ENCODE measurements around the gene RHBDD3.
A peak's percentile ranks its signal among the peaks of the same experiment; 100 is the strongest.
"Not testable (repeated sequence)": the region's sequence is repeated elsewhere in the genome, so short reads cannot be mapped to it uniquely, and the experiment has no call there.

RHBDD3 gene

DNA sequence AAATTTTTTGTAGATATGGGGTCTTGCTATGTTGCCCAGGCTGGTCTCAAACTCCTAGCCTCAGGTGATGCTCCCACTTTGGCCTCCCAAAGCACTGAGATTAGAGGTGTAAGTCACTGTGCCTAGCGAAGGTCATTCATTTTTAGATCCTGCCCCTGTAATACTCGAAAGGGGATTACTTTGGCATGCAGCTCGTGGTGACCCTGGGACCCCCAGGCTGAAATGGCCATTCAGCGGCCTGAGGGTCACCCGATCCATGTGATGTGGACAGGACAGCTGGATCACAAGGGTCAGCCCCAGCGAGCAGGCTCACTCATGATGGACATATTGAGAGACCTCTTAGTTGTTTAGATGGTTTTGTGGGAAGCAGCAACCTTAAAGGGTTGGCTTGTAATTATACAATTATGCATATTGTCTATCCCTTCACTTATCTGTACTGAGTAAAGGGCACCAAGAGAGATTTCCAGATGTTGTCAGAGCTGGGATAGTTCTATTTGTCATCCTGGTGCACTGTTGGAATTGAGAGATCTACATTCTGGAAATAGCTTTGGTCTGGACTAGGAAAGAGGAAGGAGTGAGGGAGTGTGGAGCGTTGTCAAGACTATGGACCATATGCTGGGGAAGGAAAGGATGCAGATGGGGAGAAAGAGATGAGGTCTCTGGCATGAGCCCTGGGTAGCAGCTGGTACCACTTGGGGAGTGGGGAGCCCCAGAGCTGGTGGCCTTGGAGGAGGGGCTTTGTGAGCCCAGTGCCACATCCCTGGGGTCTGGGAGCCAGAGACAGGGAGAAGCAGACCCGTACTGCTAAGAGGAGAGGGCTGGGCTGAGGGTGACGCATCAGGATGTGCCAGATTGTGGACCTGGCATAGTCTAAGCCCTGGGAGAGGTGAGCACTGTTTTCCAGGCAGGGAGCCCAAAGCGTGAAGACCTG lies 15.5 kb downstream of the RHBDD3 start:
- no peak for DNase-seq (ENCODE audit: low read depth in 2 of 2)

DNA sequence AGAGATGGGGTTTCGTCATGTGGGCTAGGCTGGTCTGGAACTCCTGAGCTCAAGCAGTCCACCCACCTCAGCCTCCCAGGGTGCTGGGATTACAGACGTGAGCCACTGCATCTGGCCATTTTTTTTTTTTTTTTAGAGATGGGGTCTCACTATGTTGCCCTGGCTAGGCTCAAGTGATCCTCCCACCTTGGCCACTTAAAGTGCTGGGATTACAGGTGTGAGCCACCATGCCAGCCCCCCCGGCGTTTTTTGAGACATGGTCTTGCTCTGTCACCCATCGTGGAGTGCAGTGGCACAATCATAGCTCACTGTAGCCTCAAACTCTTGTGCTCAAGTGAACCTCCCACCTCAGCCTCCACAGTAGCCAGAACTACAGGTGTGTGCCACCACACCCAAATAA lies 16.5 kb downstream of the RHBDD3 start:
- no peak for DNase-seq (ENCODE audit: low read depth in 2 of 2)

DNA sequence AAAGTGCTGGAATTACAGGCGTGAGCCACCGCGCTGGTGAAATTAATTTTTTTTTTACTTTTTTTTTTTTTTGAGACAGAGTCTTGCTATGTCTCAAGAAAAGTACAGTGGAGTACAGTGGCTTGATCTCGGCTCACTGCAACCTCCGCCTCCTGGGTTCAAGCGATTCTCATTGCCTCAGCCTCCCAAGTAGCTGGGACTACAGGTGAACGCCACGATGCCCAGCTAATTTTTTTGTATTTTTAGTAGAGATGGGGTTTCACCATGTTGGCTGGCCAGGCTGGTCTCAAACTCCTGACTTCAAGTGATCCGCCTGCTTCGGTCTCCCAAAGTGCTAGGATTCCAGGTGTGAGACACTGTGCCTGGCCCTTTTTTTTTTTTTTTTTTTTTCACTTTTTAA lies 19.9 kb downstream of the RHBDD3 start:
- DNase-seq (ENCODE audit: low read depth in 2 of 2), result not testable (repeated sequence)

DNA sequence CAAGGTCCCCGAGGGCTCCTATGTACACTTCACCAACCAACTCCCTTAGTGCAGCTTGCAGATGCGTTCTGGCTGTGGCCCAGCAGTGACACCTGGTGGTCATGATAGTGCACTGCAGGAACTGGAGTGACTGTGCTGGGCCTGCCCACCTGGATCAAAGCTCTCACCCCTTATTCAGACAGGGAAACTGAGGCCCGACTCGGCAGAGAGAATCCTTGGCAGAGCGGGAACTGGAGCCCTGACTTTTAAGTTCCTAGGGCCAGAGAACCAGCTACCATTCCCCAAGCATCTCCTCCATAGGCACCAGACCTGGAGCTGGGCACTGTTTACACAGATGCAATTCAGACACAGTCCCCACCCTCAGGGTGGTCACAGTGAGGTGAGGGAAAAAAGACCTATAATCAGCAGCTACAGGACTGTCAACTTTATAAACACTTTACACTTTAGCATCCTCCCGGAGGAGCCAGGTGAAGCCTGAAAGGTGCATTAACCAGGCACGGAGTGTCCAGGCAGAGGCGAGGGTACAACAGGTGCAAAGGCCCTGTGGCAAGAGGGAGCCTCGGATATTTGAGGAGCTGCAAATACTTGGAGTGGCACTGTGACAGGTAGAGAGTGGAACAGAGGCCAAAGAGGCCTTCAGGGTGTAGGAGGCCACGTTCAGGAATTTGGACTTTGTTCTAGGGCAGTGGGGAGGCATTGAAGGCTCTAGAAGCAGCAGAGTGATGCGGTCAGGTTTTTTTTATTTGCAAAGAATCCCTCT lies 22.0 kb downstream of the RHBDD3 start:
- DNase-seq (ENCODE audit: low read depth in 2 of 2), result peak; percentile 40 to 53

DNA sequence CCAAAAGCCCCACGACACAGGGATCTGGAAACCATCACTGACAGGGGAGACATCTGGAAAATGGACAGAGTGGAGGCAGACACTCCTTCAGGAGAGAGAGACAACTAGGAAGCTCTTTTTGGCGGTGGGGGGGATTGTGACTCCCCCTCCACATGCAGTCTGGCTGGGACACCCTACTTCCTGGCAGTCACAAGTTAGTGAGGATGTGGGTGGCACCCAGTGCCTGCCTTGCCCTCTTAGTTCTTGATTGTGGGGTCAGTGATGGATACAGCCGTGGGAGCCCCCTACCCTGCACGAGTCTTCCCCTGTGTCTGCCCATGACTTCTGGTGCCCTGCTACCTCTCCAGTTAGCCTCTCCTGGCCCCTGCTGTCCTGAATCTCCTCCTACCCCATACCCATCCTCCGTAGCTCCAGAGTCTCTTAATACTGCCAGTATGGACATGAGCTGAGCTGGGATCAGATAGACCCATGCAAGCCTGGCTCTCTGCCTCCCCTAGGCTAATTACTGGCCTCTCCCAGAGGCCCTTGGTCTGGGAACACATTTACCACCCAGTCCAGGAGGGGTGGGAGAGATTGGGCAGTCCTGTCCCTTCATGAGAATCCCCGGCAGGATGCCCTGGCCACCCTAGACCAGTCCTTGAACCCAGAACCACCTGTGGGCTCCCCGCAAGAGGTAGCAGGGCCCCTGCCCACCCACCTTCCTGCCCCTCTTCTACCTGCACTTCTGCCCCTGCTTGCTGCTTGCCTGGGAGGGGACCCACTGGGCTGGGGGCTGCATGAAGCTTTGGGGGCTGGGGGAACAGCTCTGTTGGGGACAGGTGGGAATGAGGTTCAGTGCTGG lies 22.8 kb downstream of the RHBDD3 start:
- DNase-seq (ENCODE audit: low read depth in 2 of 2), result no peak

DNA sequence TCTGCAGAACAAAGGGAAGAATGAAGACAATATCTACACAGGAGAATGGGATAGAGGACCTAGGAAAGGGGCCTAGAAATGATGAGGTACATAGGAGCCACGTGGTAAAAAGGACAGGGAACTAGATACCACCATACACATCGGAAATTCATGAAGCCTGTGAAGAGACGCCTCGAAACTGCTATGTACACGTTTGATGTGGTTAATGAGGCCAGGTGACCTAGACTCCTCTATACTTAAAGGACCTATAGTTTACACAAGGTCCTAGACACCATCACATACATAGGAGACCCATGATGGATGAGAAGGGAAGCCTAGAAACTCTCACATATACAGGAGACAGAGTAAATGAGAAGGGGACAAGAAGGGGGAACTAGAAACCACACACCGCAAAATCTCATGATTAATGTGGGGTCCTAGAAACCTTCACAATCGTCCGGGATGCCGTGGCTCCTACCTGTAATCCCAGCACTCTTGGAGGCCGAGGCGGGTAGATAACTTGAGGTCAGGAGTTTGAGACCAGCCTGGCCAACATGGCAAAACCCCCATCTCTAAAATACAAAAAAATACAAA lies 23.8 kb downstream of the RHBDD3 start:
- no peak for DNase-seq (ENCODE audit: low read depth in 2 of 2)

DNA sequence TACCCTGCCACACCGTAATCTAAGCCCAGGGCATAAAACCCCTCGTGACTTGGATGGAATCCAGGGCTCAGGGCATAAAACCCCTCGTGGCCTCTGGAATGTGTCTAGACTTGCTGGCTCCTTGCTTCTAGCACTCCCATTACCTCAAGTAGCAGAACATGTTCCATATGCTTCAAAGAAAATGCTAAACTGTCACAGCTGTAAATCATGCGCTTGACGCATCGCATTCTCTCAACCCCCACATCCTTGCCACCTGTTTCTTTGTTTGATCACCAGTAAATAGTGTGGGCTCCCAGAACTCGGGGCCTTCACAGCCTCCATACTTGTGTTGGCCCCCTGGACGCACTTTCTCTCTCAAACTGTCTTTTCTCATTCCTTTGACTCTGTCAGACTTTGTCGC lies 27.3 kb downstream of the RHBDD3 start:
- DNase-seq (ENCODE audit: low read depth in 2 of 2), result not testable (repeated sequence)

DNA sequence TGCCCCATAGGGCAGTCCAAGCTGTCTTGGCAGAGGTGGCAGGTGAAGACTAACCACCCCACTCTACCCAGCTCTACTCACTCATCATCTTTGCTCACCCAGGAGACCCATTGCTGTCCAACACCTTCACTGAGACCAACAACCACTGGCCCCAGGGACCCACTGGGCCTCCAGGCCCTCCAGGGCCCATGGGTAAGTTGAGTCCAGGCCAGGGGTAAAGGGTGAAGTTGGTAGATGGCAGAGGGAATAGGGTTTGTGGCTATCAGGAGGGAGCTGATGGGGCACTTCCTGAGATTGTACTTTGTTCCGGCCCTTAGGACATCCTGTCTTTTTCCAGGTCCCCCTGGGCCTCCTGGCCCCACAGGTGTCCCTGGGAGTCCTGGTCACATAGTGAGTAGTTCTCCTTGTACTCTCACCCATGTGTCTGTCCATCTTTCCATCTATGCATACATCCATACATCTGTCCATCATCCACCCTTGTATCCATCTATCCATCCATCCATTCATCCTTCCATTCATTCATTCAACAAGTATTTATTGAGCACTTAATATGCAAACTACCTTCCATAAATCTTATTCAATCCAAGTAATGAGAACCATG lies 34.4 kb downstream of the RHBDD3 start:
- DNase-seq (ENCODE audit: low read depth in 2 of 2), result no peak

DNA sequence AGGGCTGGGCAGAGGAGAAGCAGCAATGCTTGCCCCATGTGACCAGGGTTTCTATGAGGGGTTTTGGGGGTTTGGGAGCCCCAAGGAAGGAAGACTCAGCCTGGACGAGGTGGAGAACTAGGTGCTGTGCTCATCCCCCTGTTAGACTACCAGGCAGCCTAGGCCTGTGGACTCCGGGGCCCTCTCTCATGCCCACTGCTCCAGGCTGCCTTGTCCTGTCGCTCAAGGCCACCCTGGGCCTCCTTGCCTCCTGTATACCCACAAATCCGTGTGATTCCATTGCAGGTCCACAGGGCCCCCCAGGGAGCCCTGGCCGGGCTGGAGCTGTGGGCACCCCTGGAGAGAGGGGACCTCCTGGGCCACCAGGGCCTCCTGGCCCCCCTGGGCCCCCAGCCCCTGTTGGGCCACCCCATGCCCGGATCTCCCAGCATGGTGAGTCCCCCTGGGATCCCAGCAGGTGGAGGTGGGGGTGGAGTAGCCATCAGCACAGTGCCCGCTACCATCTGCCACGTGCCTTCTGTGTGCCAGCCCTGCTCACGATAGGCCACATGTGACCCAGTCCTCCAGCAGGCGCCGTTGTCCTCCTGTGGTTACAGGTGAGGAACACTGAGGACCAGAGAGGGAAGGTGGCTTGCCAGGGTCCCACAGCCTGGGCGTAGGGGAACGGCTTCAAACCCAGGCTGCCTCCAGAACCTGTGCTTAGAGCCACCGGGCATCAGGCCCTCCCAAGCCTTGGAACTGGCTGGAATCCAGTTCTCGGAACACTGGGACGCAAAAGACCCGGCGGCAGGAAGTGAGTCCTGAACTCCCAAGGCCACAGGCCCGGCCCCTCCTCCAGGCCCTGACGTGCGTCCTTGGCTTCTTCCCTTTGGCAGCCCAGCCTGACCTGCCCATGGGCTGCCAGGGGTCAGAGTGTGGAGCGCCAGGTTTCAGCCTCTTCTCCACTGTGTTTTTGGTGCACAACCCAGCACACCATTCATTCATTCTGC lies 35.5 kb downstream of the RHBDD3 start:
- DNase-seq (ENCODE audit: low read depth in 2 of 2), result no peak

DNA sequence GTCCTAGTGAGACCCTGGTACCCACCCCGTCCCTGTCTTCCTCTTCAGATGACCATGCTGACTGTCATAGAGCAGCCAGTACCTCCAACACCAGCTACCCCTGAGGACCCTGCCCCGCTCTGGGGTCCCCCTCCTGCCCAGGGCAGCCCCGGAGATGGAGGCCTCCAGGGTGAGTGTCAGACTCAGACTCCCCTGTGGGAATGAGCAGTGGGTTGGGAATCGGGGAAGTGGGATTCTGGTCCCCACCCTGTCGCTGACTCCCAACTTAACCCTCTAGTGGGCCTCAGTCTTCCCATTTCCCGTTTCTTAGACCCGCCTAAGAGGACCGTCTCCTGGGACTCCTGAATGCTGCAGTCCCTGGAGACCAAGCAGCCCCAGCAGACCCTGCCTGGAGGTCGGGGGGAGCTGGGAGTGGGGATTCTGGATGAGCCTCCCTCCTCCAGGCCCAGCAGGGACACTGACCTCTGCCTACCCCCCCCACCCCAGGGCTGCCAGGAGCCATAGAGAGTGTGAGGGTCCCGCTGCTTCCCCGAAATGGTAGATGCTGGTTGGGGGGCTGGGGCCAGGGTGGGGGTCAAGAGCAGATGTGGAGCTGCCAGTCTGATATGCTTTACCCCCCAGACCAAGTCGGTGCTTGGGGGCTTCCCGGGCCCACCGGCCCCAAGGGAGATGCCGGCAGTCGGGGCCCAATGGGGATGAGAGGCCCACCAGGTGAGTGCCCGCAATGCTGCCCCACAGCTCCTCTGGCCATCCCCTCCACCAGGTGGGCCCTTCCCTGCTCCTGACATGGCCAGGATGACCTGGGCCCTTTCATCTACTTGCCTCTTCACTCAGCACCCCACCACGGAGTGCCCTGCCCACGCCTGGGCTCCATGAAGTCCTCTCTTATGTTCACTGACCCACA lies 36.6 kb downstream of the RHBDD3 start:
- no peak for DNase-seq (ENCODE audit: low read depth in 2 of 2)

DNA sequence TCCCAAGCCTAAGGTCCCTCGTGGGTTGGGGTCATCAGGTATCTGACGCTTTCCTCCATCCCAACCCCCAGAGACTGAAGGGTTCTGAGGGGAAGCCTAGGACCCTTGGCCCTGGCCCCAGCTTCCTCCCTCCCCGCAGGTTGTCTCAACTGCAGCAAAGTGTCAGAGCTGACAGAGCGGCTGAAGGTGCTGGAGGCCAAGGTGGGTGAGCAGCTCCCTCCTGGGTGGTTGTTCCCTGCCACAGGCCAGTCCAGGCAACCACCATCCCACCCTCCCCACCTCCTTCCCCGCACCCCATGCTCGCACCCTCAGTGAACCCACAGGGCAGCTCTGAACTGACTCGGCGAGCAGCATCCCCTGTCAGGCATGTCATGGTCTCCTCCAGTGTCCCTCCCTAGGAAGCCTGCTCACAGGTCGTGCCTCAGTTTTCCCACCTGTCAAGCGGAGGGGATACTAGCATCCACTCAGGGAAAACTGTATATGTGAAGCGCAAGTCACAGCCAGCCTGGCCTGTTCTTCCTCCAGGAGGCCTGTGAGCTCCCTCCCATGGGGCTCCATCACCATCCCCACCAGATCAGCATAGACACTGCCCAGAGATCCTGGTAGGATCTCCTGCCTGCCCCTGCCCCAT lies 41.3 kb downstream of the RHBDD3 start:
- DNase-seq (ENCODE audit: low read depth in 2 of 2), result no peak

DNA sequence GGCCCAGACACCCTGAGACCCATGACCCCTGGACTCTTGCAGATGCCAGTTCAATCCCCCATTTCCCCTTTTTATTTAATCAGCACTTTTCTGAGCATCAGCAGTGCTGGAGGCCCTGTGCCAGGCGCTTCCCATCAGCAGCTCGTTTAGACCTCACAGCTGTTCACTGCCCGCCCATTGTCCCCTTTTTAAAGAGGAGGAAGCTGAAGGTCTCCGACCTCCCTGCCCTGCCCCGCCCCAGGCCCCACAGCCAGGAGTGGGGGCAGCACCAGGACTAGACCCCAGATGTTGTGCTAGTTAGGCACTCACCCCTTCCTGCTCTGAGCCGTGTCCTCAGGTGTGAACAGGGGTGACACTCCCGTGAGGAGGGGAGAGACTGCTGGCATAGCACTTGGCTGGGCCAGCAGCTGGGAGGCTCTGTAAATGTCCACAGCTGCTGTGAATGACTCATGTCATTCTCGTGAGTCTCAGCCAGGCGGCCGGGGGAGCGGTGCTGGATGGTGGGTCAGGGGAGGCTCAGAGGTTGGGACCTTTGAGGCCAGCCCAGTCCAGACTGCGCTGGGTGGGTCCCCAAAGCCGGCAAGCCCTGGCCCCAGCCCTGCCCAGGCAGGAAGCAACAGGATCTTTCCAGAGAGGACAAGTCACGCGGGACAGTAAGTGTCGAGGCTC lies 42.2 kb downstream of the RHBDD3 start:
- DNase-seq (ENCODE audit: low read depth in 2 of 2), result no peak

DNA sequence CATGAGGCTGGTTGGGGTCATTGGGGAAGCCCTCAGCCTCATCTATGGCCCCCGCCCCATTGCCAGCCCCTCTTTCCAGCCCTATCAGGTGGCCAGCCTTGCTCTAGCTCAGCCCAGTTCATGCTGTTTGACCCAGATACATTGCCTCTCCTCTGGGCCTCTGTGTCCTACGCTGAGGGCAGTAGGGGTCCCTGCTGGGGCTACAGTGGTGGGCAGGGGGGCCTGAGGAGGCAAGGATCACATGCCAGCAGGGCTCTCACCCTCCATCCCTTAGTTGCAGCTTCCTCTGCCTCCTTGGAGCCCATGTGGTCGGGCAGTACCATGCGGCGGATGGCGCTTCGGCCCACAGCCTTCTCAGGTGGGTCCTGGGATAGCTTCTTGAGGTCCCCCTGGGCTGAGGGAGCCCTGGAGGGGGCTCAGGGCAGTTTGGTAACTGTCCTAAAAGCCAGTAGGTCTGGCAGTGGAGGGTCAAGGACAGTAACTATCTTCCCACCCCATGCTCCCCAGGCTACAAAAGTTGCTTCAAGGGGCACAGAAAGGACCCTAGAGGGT lies 42.8 kb downstream of the RHBDD3 start:
- no peak for DNase-seq (ENCODE audit: low read depth in 2 of 2)

DNA sequence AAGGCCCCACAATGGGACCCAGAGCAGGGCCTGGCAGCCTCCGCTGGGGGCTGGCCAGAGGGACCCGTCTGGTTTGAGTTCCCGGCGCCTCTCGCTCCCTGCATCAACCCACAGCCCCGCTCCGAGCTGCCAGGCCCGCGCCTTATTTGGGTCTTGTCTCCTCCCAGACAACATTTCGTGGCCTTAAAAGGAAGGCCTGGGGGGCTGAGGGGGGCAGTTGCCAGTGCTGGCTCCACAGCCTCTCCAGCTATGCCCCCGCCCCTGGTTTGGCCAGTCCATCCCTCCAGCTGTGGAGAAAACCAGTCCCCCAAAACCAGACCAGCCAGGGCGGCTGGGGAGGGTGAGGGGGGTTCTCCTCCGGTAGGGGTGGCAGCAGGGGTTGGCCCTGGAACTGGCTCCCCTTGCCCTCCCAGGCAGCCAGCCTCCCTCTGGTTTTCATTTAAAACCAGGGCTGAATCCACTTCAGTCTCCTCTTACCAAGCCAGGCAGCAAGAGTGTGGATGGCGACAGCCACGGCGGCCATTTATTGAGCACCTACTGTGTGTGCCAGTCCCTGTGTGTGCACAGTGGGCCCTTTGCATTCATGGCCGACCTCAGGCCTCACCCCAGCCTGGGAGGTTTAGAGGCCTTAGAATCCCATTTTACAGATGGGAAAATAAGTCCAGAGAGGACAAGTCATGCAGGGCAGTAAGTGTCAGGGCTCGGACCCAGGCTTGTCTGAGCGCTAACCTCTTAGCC lies 43.5 kb downstream of the RHBDD3 start:
- DNase-seq (ENCODE audit: low read depth in 2 of 2), result no peak

DNA sequence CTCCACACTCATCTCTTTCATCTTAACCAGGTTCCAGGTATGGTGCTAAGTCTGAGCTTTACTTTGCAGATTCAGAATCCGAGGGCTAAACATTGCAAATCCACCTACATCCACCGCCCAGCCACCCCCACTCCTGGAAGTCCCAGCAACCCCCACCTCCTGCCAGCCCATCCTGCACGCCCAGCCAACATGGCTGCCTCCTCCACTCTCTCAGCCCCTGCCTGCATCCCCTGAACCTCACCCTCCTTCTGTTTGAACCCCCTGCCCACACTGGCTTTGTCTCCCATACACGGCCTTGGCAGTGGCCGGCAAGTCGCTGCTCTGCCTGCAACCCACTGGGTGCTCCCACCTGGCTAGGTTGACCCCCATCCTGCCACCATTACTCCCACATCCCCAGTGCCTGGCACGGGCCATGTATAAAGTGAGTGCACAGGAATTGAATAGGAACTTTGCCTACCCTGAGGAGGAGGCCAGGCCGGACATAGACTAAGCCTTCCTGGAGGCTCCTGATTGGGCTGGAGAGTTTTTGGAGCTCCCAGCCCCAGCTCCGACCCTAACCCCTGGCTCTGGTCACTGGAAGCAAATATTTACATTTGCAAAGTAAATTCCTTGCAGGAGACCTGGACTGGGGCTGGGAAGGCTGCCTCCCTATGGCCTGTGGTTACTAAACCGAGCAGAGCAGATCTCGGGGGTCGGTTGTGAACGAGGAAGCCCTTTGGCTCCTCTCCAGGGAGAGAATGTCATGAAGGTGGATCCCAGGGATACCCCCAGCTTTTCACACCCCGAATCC lies 47.7 kb downstream of the RHBDD3 start:
- no peak for DNase-seq (ENCODE audit: low read depth in 2 of 2)

DNA sequence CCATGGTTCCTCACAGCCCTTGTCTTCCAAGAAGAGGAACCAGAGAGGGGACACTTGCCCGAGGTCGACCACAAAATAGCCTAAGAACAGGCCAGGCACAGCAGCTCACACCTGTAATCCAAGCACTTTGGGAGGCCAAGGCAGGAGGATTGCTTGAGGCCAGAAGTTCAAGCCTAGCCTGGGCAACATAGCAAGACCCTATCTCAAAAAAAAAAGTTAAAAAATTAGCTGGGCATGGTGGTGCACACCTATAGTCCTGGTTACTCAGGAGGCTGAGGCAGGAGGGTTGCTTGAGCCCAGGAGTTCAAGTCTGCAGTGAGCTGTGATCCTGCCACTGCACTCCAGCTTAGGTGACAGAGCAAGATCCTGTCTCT lies 48.4 kb downstream of the RHBDD3 start:
- DNase-seq (ENCODE audit: low read depth in 2 of 2), result not testable (repeated sequence)

All from activated CD8-positive, alpha-beta memory T cell treated with anti-CD3 and anti-CD28 coated beads for 4 hours (primary cell).